ENCODE measurements around the gene ANKLE1. TPM values are rescaled to one million over a fixed set of nuclear protein-coding genes. Genes with fewer than 3 reads are reported as not detected.
"Not testable (repeated sequence)": the region's sequence is repeated elsewhere in the genome, so short reads cannot be mapped to it uniquely, and the experiment has no call there.

ANKLE1 gene
- polyA plus RNA-seq, 3 donors, result 0.44 to 0.83 (median 0.65) TPM

GRCh38 chr19:17246681-17247425 lies 34.8 kb upstream of the ANKLE1 start:
- DNase-seq (ENCODE audit: low read depth in 3 of 3, low spot score in 2 of 3), result no peak

DNA sequence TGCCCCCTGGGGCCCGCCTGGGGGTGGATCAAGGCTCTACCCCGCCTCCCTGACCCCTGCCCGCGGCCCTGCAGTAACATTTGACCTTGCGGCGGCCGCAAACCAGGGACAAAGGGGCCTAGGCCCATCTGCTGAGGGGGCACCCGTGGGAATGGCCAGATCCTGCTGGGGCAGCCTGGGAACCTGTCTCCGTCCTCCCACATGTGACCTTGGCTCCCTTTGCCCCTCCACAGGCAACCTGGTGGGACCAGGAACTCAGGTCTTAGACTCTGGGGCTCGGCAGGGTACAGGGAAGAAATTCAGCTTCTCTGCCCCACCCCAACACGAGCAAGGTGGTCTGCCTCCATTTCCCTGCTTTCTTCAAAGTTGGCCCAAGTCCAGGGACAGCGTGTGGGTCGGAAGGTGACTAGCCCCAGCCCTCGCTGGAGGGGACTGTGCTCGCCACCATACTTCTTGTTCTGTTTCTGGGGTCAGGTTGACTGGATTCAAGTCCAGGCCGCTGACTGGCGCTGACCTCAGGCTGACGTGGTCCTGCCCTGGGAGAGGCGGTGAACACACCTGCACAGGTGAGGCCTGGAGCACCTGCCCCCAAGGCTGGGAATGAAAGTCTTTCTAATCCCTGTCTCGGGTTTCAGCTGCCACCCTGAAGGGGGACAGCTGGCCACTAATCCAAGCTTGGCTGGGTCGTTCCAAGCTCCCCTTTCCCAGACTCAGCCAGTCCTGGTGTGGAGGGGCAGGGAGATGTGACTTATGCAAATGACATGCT lies 33.5 kb upstream of the ANKLE1 start:
- no peak for DNase-seq (ENCODE audit: low read depth in 3 of 3, low spot score in 2 of 3)

- no peak for DNase-seq (ENCODE audit: low read depth in 3 of 3, low spot score in 2 of 3)
These were observed 31.7 kb upstream of the ANKLE1 start for GRCh38 chr19:17249887-17250548.

GRCh38 chr19:17254636-17255035 lies 27.1 kb upstream of the ANKLE1 start:
- no peak for DNase-seq (ENCODE audit: low read depth in 3 of 3, low spot score in 2 of 3)

GRCh38 chr19:17255150-17255621 lies 26.5 kb upstream of the ANKLE1 start:
- DNase-seq (ENCODE audit: low read depth in 3 of 3, low spot score in 2 of 3), result no peak

- DNase-seq (ENCODE audit: low read depth in 3 of 3, low spot score in 2 of 3), result no peak
These were observed 25.6 kb upstream of the ANKLE1 start for GRCh38 chr19:17256130-17256529.

GRCh38 chr19:17259118-17259780 lies 22.5 kb upstream of the ANKLE1 start:
- DNase-seq (ENCODE audit: low read depth in 3 of 3, low spot score in 2 of 3), result no peak

- no peak for DNase-seq (ENCODE audit: low read depth in 3 of 3, low spot score in 2 of 3)
These were observed 21.8 kb upstream of the ANKLE1 start for GRCh38 chr19:17259934-17260333.

- no peak for DNase-seq (ENCODE audit: low read depth in 3 of 3, low spot score in 2 of 3)
These were observed 20.8 kb upstream of the ANKLE1 start for GRCh38 chr19:17260842-17261325.

- no peak for DNase-seq (ENCODE audit: low read depth in 3 of 3, low spot score in 2 of 3)
These were observed 19.1 kb upstream of the ANKLE1 start for GRCh38 chr19:17262557-17262956.

GRCh38 chr19:17263712-17264640 lies 17.7 kb upstream of the ANKLE1 start:
- DNase-seq (ENCODE audit: low read depth in 3 of 3, low spot score in 2 of 3), result no peak

- no peak for DNase-seq (ENCODE audit: low read depth in 3 of 3, low spot score in 2 of 3)
These were observed 17.1 kb upstream of the ANKLE1 start, which contains the start of gene USHBP1 for GRCh38 chr19:17264641-17264979. TSS of gene USHBP1 (minus strand) at chr19:17264745. CDS start at chr19:17264299, 446 bp downstream.

DNA sequence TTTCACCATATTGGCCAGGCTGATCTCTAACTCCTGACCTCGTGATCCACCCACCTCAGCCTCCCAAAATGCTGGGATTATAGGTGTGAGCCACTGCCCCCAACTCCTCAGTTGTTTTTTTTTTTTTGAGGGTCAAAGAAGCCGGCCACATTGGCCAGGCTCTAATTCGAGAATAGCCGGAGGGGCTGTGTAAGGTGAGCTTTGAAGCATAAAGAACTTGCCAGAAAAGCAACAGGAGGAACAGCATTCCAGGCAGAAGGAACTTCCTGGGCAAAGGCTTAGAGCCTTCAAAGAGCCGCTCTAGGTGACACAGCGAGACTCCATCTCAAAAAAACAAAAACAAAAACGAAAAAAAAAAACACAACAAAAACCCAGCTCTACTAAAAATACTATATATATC lies 15.7 kb upstream of the ANKLE1 start:
- no peak for DNase-seq (ENCODE audit: low read depth in 3 of 3, low spot score in 2 of 3)

- DNase-seq (ENCODE audit: low read depth in 3 of 3, low spot score in 2 of 3), result no peak
These were observed 15.1 kb upstream of the ANKLE1 start for GRCh38 chr19:17266589-17266974.

DNA sequence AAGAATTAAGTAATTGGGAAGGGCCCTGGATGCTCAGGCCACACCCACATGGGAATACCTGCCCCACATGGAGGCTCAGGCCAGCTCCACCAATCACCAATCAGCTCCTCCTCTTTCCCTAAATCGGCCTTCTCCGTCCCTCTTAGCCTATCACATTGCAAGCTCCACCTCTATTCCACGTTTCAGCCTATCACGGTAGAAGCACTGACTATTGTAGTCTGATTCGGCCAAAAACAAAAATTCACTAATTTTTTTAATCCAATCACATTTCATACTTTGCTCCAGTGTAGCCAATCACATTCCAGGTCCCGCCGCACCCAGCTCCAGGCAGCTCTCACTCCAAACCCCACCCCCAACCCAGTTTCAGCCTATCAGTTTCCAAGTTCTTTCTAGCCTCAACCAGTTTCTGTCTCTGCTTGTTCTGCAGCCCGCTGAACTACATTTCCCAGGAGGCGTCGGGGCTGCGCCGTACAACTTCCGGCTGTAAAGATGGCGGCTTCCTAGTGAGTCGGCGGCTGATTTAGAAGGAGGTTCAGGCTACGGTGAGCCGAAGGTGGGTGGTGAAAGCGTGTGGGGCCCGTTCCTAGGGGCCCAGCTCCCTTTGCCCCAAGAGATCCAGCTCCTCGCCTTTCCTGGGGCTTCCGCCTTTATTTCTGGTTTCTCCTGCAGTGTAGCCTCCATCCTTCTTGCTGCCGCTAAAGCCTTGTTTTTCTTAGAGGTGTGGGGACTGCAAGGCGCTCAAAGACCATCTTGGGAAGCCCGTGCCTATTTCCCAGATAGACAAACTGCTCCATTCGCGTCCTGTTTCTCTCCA lies 14.5 kb upstream of the ANKLE1 start, which contains the start of gene BABAM1:
BABAM1 (plus strand) TSS at position 469 of the 814 bp plus-strand sequence. CDS start 1,364 bp downstream, outside the sequence.
- DNase-seq (ENCODE audit: low read depth in 3 of 3, low spot score in 2 of 3), result peak; percentile 96 to 97 (median 96)

DNA sequence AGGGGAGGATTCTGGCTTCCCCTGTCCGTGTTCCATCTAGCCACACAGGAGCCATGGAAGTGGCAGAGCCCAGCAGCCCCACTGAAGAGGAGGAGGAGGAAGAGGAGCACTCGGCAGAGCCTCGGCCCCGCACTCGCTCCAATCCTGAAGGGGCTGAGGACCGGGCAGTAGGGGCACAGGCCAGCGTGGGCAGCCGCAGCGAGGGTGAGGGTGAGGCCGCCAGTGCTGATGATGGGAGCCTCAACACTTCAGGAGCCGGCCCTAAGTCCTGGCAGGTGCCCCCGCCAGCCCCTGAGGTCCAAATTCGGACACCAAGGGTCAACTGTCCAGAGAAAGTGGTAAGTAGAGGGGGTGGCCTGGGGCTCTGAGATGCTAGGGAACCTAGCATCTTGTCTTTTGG lies 12.9 kb upstream of the ANKLE1 start:
- no peak for DNase-seq (ENCODE audit: low read depth in 3 of 3, low spot score in 2 of 3)

DNA sequence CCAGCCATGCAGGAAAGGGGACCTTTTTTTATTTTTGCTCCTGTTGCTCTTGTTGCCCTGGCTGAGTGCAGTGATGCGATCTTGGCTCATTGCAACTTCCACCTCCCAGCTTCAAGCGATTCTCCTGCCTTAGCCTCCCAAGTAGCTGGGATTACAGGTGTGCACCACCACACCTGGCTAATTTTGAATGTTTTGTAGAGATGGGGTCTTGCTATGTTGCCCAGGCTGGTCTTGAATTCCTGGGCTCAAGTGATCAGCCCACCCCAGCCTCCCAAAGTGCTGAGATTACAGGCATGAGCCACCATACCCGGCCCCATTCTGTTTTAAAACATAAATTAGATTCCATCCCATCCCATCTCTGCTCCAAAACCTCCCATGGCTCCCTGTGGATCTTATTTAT lies 6.8 kb upstream of the ANKLE1 start:
- not testable (repeated sequence) for DNase-seq (ENCODE audit: low read depth in 3 of 3, low spot score in 2 of 3)

- no peak for DNase-seq (ENCODE audit: low read depth in 3 of 3, low spot score in 2 of 3)
These were observed 6.1 kb upstream of the ANKLE1 start for GRCh38 chr19:17275441-17276175.

Data from right renal cortex interstitium (tissue), 3 donors.